ENCODE results near the gene ENTR1.

DNA sequence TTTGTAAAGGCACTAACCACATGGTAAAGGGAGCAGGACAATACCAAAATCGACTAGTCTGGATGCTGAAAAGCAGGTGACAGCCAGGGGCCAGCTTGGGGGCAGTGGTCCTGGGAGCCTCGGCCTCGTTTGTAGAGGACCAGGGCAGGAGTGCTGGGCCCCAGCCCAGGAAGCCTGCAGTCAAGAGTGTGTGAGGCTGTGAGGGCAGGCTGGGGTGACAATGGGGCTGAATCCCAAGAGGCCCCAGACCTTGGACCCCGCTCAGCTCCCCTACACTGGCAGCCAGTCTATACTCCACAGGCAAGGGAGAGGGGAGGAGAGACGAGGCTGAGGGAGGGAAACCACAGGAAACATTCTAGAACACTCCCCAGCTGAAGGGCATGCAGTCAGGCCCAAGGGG is 31.9 kb upstream of the ENTR1 start:
- TF ChIP-seq EGR1 (IDR thresholded peaks at IDR 0.05) (no peak), TAF1 (IDR thresholded peaks at IDR 0.05; ENCODE audit: low read depth) (no peak), CEBPB (IDR thresholded peaks at IDR 0.05) (no peak), RAD21 (IDR thresholded peaks at IDR 0.05; ENCODE audit: low read depth) (no peak), MAX (IDR thresholded peaks at IDR 0.05) (no peak), CREB1 (IDR thresholded peaks at IDR 0.05; ENCODE audit: low read depth) (no peak)
- TF ChIP-seq, protein P1, sequence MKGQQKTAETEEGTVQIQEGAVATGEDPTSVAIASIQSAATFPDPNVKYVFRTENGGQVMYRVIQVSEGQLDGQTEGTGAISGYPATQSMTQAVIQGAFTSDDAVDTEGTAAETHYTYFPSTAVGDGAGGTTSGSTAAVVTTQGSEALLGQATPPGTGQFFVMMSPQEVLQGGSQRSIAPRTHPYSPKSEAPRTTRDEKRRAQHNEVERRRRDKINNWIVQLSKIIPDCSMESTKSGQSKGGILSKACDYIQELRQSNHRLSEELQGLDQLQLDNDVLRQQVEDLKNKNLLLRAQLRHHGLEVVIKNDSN (IDR thresholded peaks at IDR 0.05), result no peak

Data from Ishikawa (cell line).